WI38 (cell line): ENCODE data around the gene TPCN1.

Experiments used
- H3K4me3 ChIP-seq: 2 replicates; pipeline ENCODE4 v1.5.1; 2011; ENCODE audit warnings: low read depth, mild to moderate bottlenecking, control low read depth, low read length
- CTCF ChIP-seq: IDR thresholded peaks from 2 replicates; pipeline ENCODE4 v1.5.1; 2012; ENCODE audit warnings: low read depth, mild to moderate bottlenecking, control low read depth, low read length

The TPCN1 gene

GRCh38 chr12:113298472-113298817 is 77.2 kb downstream of the TPCN1 start:
- TF ChIP-seq CTCF = no peak

GRCh38 chr12:113298861-113299545 is 77.7 kb downstream of the TPCN1 start:
- no peak for TF ChIP-seq CTCF
- no peak overlapping the region for H3K4me3 ChIP-seq

More at GRCh38 chr12:113298472-113298817, 77.2 kb downstream of the TPCN1 start:
- no peak overlapping the region for H3K4me3 ChIP-seq

- TF ChIP-seq CTCF = no peak
- H3K4me3 ChIP-seq = no peak overlapping the region
These were observed 78.5 kb downstream of the TPCN1 start for GRCh38 chr12:113299619-113300237.

GRCh38 chr12:113301811-113302210 is 80.5 kb downstream of the TPCN1 start:
- no peak overlapping the region for H3K4me3 ChIP-seq
- no peak for TF ChIP-seq CTCF

GRCh38 chr12:113302466-113302865 is 81.2 kb downstream of the TPCN1 start:
- no peak overlapping the region for H3K4me3 ChIP-seq
- no peak for TF ChIP-seq CTCF

GRCh38 chr12:113302886-113303640 is 81.8 kb downstream of the TPCN1 start:
- no peak overlapping the region for H3K4me3 ChIP-seq
- no peak for TF ChIP-seq CTCF
